SK-N-SH (cell line): Measurements from ENCODE around the gene GRB2. TPM values are rescaled to one million over a fixed set of nuclear protein-coding genes. Genes with fewer than 3 reads are reported as not detected.

Source experiments
- CTCF ChIA-PET: fragments of 300-600, 350-600 bp; formaldehyde crosslinking; extraction: SDS; loops from one replicate; lab custom pipeline; 2021; lab: Yijun Ruan, JAX
- POLR2A ChIA-PET: fragments of 350-600 bp; sonication (Branson Sonifier 250); formaldehyde crosslinking; extraction: SDS; loops from one replicate; lab custom pipeline; 2020; ENCODE audit warnings: antibody characterized with exemption, inconsistent platforms; lab: Yijun Ruan, JAX
- DNase-seq: peaks from one replicate; pipeline ENCODE4 v3.0.0; 2012
- H2AFZ ChIP-seq: fragments of 200-600 bp; sonication (generic); 2 replicates; pipeline ENCODE4 v1.8.1; 2016; ENCODE audit warnings: antibody characterized with exemption, mild to moderate bottlenecking, low read depth
- H3F3A ChIP-seq: fragments of 200-600 bp; sonication (generic); replicated peaks from 2 replicates; pipeline ENCODE3; 2016; ENCODE audit warnings: antibody characterized with exemption, mild to moderate bottlenecking; ENCODE audit not compliant: insufficient read depth
- H3K27ac ChIP-seq, 2 experiments: fragments of 200-500 bp in 1 of 2; fragments of 200-600 bp in 1 of 2; sonication (Bioruptor generic) in 1 of 2; sonication (generic), shearing (Covaris generic) in 1 of 2; 2 replicates each; pipeline versions ENCODE4 v1.5.1 to v1.6.1; 2014 to 2016; ENCODE audit warnings: low read depth in 2 of 2, inconsistent platforms in 1 of 2, low read length in 1 of 2, mild to moderate bottlenecking in 1 of 2, mixed read lengths in 1 of 2
- H3K27me3 ChIP-seq: fragments of 200-600 bp; sonication (generic), shearing (Covaris generic); 2 replicates; pipeline ENCODE4 v1.6.1; 2016; ENCODE audit warnings: mixed run types; ENCODE audit not compliant: insufficient read depth
- H3K36me3 ChIP-seq, 2 experiments: fragments of 200-500 bp in 1 of 2; fragments of 200-600 bp in 1 of 2; sonication (Bioruptor generic) in 1 of 2; sonication (generic) in 1 of 2; replicated peaks in 1 of 2; 2 replicates each; pipeline versions ENCODE3 to v1.5.1; 2014 to 2016; ENCODE audit warnings: low read length in 1 of 2, mild to moderate bottlenecking in 1 of 2; ENCODE audit not compliant: insufficient read depth in 2 of 2, control insufficient read depth in 1 of 2
- H3K4me1 ChIP-seq, 2 experiments: fragments of 200-500 bp in 1 of 2; fragments of 200-600 bp in 1 of 2; sonication (Bioruptor generic) in 1 of 2; sonication (generic), shearing (Covaris generic) in 1 of 2; 2 replicates each; pipeline versions ENCODE4 v1.5.1 to v1.6.1; 2014 to 2016; ENCODE audit warnings: low read depth in 1 of 2, low read length in 1 of 2, mixed run types in 1 of 2; ENCODE audit not compliant: insufficient read depth in 2 of 2, control insufficient read depth in 1 of 2
- H3K4me2 ChIP-seq: fragments of 200-600 bp; sonication (generic), shearing (Covaris generic); 2 replicates; pipeline ENCODE4 v1.6.1; 2017; ENCODE audit warnings: mixed run types
- H3K4me3 ChIP-seq, 2 experiments: fragments of 200-500 bp in 1 of 2; fragments of 200-600 bp in 1 of 2; sonication (Bioruptor generic) in 1 of 2; sonication (generic), shearing (Covaris generic) in 1 of 2; 2 replicates each; pipeline versions ENCODE4 v1.5.1 to v1.8.1; 2014 to 2016; ENCODE audit warnings: low read depth in 2 of 2, inconsistent platforms in 1 of 2, low read length in 1 of 2, mild to moderate bottlenecking in 1 of 2, mixed read lengths in 1 of 2, moderate library complexity in 1 of 2
- H3K79me2 ChIP-seq: fragments of 200-600 bp; sonication (generic); 2 replicates; pipeline ENCODE4 v1.8.1; 2017; ENCODE audit warnings: mild to moderate bottlenecking; ENCODE audit not compliant: insufficient read depth
- H3K9ac ChIP-seq: fragments of 200-600 bp; sonication (generic); 2 replicates; pipeline ENCODE4 v1.6.1; 2017; ENCODE audit warnings: mixed run types
- H3K9me2 ChIP-seq: fragments of 200-600 bp; sonication (generic); 2 replicates; pipeline ENCODE4 v1.6.1; 2017; ENCODE audit warnings: mixed run types
- H3K9me3 ChIP-seq: fragments of 200-600 bp; sonication (generic); 2 replicates; pipeline ENCODE4 v1.6.1; 2017; ENCODE audit warnings: mixed run types, mild to moderate bottlenecking, moderate library complexity
- H4K20me1 ChIP-seq: fragments of 200-600 bp; sonication (generic); 2 replicates; pipeline ENCODE4 v1.6.1; 2017; ENCODE audit warnings: mild to moderate bottlenecking, mixed run types; ENCODE audit not compliant: insufficient read depth
- EP300 ChIP-seq, 2 experiments: IDR thresholded peaks; 2 replicates each; pipeline versions ENCODE4 v1.4.0 to v1.6.1; 2012; ENCODE audit warnings: borderline replicate concordance in 1 of 2, low read depth in 1 of 2, low read length in 1 of 2
- EZH2phosphoT487 ChIP-seq: fragments of 200-600 bp; sonication (generic); IDR thresholded peaks from 2 replicates; pipeline ENCODE4 v1.6.1; 2017; ENCODE audit warnings: low read depth, mixed run types, mild to moderate bottlenecking, antibody characterized with exemption, moderate library complexity, borderline replicate concordance
- FOXM1 ChIP-seq: IDR thresholded peaks from 2 replicates; pipeline ENCODE4 v1.4.0; 2012; ENCODE audit warnings: low read depth, mild to moderate bottlenecking
- JUND ChIP-seq: IDR thresholded peaks from 2 replicates; pipeline ENCODE4 v1.4.0; 2012
- MAX ChIP-seq: IDR thresholded peaks from 2 replicates; pipeline ENCODE4 v1.4.0; 2012; ENCODE audit warnings: low read depth
- MXI1 ChIP-seq: IDR thresholded peaks from 2 replicates; pipeline ENCODE4 v1.6.1; 2012; ENCODE audit warnings: mild to moderate bottlenecking, low read depth, low read length, improper control_type of control experiment
- POLR2AphosphoS5 ChIP-seq: IDR thresholded peaks from 2 replicates; pipeline ENCODE4 v1.6.1; 2012; ENCODE audit warnings: low read depth, low read length
- RFX5 ChIP-seq: IDR thresholded peaks from 2 replicates; pipeline ENCODE4 v1.6.1; 2012; ENCODE audit warnings: mild to moderate bottlenecking, improper control_type of control experiment, low read length
- SIN3A ChIP-seq: IDR thresholded peaks from 2 replicates; pipeline ENCODE4 v1.6.1; 2012; ENCODE audit warnings: low read depth, mild to moderate bottlenecking, low read length, moderate library complexity, borderline replicate concordance
- TEAD4 ChIP-seq: IDR thresholded peaks from 2 replicates; pipeline ENCODE4 v1.4.0; 2012; ENCODE audit warnings: mild to moderate bottlenecking, borderline replicate concordance; ENCODE audit not compliant: insufficient read depth
- USF1 ChIP-seq: IDR thresholded peaks from 2 replicates; pipeline ENCODE4 v1.4.0; 2012; ENCODE audit warnings: low read depth, borderline replicate concordance
- USF2 ChIP-seq: fragments of 150-350 bp; IDR thresholded peaks from 2 replicates; pipeline ENCODE4 v1.6.1; 2017; ENCODE audit warnings: antibody characterized with exemption, low read length, low read depth, borderline replicate concordance
- WGBS: methylation state at CpG from one replicate; pipeline ENCODE4 v1.1.6; 2017; ENCODE audit warnings: low lambda C conversion rate; 5-methylcytosine and 5-hydroxymethylcytosine counted together
- polyA plus RNA-seq, 3 experiments: library from polyadenylated mRNA; depleted of rRNA; stranded (reverse); fragments of >200 nt; gene quantifications; 2 replicates each; pipeline ENCODE4 v1.2.3, GENCODE V29; 2012

Gene GRB2
- polyA plus RNA-seq, 1 of the 3 experiments (the other 2 are of a cell fraction): 89.6 TPM

GRCh38 chr17:75334723-75335122, 70.8 kb downstream of the GRB2 start:
- Histone ChIP-seq H3K79me2 (peaks cover 93% of the 10 kb centered on the region), H3K4me1 (peaks cover 2 to 9% of the 10 kb centered on the region in 2 experiments; a peak in 3 of 4 replicates), H3F3A (peaks cover 20% of the 10 kb centered on the region), H3K27me3 (no peaks in the 10 kb centered on the region), H3K9me3 (no peaks in the 10 kb centered on the region), H3K9ac (no peak overlapping the region), H4K20me1 (peaks cover 44% of the 10 kb centered on the region), H3K4me3 (no peak overlapping the region), H3K36me3 (peaks cover 7 to 20% of the 10 kb centered on the region in 2 experiments), H3K9me2 (no peaks in the 10 kb centered on the region), H3K4me2 (no peak overlapping the region), H3K27ac (no peak overlapping the region), H2AFZ (no peak overlapping the region)
- ChIA-PET CTCF (interaction anchor here (1.1 to 8.0 kb wide), 6 partner anchors 9 to 95 kb away, joined by 3 to 56 read pairs (median 14); partner anchors contain the start of genes MIF4GD and SLC25A19), POLR2A (no interaction called here)
- no peak for TF ChIP-seq MAX
- no peak for TF ChIP-seq FOXM1
- TF ChIP-seq USF1: no peak
- no peak for TF ChIP-seq POLR2AphosphoS5
- no peak for TF ChIP-seq EP300 (IDR thresholded peaks at IDR 0.05; ENCODE audit: borderline replicate concordance in 1 of 2, low read depth in 1 of 2, low read length in 1 of 2)
- no peak for TF ChIP-seq SIN3A
- 98% methylated on average over 3 of the region's 3 CpGs for WGBS
- DNase-seq: no peak

GRCh38 chr17:75331671-75332070, 73.8 kb downstream of the GRB2 start:
- H3K4me2 ChIP-seq: no peak overlapping the region
- H4K20me1 ChIP-seq: peaks cover 30% of the 10 kb centered on the region
- WGBS: 85% methylated on average over 3 of the region's 6 CpGs
- H3F3A ChIP-seq: peaks cover 21% of the 10 kb centered on the region
- ChIA-PET POLR2A (no interaction called here), CTCF (interaction anchor here (1.0 to 3.1 kb wide), 4 partner anchors 9 to 89 kb away, joined by 3 to 13 read pairs (median 8); no protein-coding TSS in a partner anchor)
- H3K36me3 ChIP-seq: peaks cover 7 to 21% of the 10 kb centered on the region in 2 experiments
- no peak overlapping the region for H3K9ac ChIP-seq
- TF ChIP-seq EZH2phosphoT487 (no peak), RFX5 (no peak), FOXM1 (no peak), USF2 (no peak), MXI1 (no peak), JUND (no peak), MAX (no peak), TEAD4 (no peak), SIN3A (no peak)
- no peaks in the 10 kb centered on the region for H3K9me3 ChIP-seq
- H3K4me1 ChIP-seq: peaks cover 1 to 2% of the 10 kb centered on the region in 2 experiments; a peak in 2 of 4 replicates
- no peak for DNase-seq
- H3K79me2 ChIP-seq: peaks cover 83% of the 10 kb centered on the region
- no peak overlapping the region for H2AFZ ChIP-seq
- no peaks in the 10 kb centered on the region for H3K9me2 ChIP-seq
- H3K27me3 ChIP-seq: no peaks in the 10 kb centered on the region
- H3K27ac ChIP-seq: no peak overlapping the region
- no peak overlapping the region for H3K4me3 ChIP-seq
